HK-2 (cell line): ENCODE data around the gene PRPF19.

Experiments used
- DNase-seq: peaks from one replicate; pipeline ENCODE4 v3.0.0-alpha.2; 2018; ENCODE audit not compliant: unreplicated experiment

Gene PRPF19

GRCh38 chr11:60906132-60906972, at the start of gene PRPF19:
PRPF19 (minus strand) TSS chr11:60906585; CDS start chr11:60906382, 203 bp downstream.
- peak; percentile 93 for DNase-seq

GRCh38 chr11:60955571-60955970, 49.2 kb upstream of the PRPF19 start:
- no peak for DNase-seq

- no peak for DNase-seq
Measured at GRCh38 chr11:60954421-60954820, 48.0 kb upstream of the PRPF19 start.

- DNase-seq, result no peak
Measured at GRCh38 chr11:60953781-60954180, 47.4 kb upstream of the PRPF19 start.

- no peak for DNase-seq
Measured at GRCh38 chr11:60952742-60953170, 46.4 kb upstream of the PRPF19 start.

- DNase-seq, result no peak
Measured at GRCh38 chr11:60951904-60952741, 45.7 kb upstream of the PRPF19 start, which contains the start of gene SLC15A3. SLC15A3 (minus strand) TSS chr11:60952176; CDS start chr11:60951551, 625 bp downstream.

GRCh38 chr11:60951606-60951903, 45.2 kb upstream of the PRPF19 start:
- no peak for DNase-seq

- no peak for DNase-seq
Measured at GRCh38 chr11:60950933-60951605, 44.7 kb upstream of the PRPF19 start.

GRCh38 chr11:60950024-60950423, 43.6 kb upstream of the PRPF19 start:
- DNase-seq, result no peak

GRCh38 chr11:60948250-60948649, 41.9 kb upstream of the PRPF19 start:
- no peak for DNase-seq

- no peak for DNase-seq
Measured at GRCh38 chr11:60947700-60948099, 41.3 kb upstream of the PRPF19 start.

- no peak for DNase-seq
Measured at GRCh38 chr11:60946601-60947264, 40.3 kb upstream of the PRPF19 start.

GRCh38 chr11:60945295-60945667, 38.9 kb upstream of the PRPF19 start:
- DNase-seq, result no peak

GRCh38 chr11:60944490-60945294, 38.3 kb upstream of the PRPF19 start:
- DNase-seq, result no peak

GRCh38 chr11:60942970-60943565, 36.7 kb upstream of the PRPF19 start:
- no peak for DNase-seq

GRCh38 chr11:60942219-60942618, 35.8 kb upstream of the PRPF19 start:
- no peak for DNase-seq

- DNase-seq, result no peak
Measured at GRCh38 chr11:60941371-60942119, 35.2 kb upstream of the PRPF19 start.

- no peak for DNase-seq
Measured at GRCh38 chr11:60939855-60940254, 33.5 kb upstream of the PRPF19 start.

GRCh38 chr11:60939301-60939700, 32.9 kb upstream of the PRPF19 start:
- DNase-seq, result no peak

- DNase-seq, result no peak
Measured at GRCh38 chr11:60938500-60938899, 32.1 kb upstream of the PRPF19 start.
